Astrocyte of the spinal cord (primary cell): ENCODE results near the gene KLRD1.
"Not testable (repeated sequence)": the region's sequence is repeated elsewhere in the genome, so short reads cannot be mapped to it uniquely, and the experiment has no call there.

Experiments
- DNase-seq: peaks from one replicate; pipeline ENCODE4 v3.0.0; 2011; ENCODE audit warnings: low read depth, low spot score
- H3K4me3 ChIP-seq: 2 replicates; pipeline ENCODE4 v1.5.1; 2011; ENCODE audit warnings: low read depth, mild to moderate bottlenecking, low read length, moderate library complexity
- in situ Hi-C: cut with HindIII; loops from 2 replicates; pipeline ENCODE4 v1.10.0; 2017; ENCODE audit warnings: low sequenced_read_pairs
- TF ChIP-seq, protein P1 (sequence below): IDR thresholded peaks from 2 replicates; pipeline ENCODE4 v1.5.1; 2012; ENCODE audit warnings: low read depth, mild to moderate bottlenecking, low read length, inconsistent platforms

The KLRD1 gene

DNA sequence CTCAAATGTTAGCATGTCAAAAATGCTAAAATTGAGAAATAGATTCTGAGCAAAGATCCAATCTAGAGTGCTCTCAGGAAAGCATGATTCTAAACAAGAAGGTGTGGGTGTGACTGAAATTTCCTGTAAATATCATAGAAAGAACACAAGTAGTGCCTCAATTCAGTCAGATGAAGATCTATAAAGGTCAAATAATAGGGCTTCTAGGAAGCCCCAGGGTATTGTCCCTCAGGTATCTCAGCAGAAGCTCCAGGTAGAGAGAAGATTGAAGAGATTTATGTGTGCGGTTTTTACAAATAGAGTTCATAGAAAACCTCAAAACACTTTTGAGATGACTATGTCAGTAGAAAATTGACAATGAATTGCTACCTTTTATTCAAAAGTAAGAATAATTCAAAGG, 13.0 kb downstream of the KLRD1 start:
- DNase-seq: no peak
- H3K4me3 ChIP-seq: no peak overlapping the region
- TF ChIP-seq, protein P1, sequence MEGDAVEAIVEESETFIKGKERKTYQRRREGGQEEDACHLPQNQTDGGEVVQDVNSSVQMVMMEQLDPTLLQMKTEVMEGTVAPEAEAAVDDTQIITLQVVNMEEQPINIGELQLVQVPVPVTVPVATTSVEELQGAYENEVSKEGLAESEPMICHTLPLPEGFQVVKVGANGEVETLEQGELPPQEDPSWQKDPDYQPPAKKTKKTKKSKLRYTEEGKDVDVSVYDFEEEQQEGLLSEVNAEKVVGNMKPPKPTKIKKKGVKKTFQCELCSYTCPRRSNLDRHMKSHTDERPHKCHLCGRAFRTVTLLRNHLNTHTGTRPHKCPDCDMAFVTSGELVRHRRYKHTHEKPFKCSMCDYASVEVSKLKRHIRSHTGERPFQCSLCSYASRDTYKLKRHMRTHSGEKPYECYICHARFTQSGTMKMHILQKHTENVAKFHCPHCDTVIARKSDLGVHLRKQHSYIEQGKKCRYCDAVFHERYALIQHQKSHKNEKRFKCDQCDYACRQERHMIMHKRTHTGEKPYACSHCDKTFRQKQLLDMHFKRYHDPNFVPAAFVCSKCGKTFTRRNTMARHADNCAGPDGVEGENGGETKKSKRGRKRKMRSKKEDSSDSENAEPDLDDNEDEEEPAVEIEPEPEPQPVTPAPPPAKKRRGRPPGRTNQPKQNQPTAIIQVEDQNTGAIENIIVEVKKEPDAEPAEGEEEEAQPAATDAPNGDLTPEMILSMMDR: no peak
- in situ Hi-C loops: no loop called here

DNA sequence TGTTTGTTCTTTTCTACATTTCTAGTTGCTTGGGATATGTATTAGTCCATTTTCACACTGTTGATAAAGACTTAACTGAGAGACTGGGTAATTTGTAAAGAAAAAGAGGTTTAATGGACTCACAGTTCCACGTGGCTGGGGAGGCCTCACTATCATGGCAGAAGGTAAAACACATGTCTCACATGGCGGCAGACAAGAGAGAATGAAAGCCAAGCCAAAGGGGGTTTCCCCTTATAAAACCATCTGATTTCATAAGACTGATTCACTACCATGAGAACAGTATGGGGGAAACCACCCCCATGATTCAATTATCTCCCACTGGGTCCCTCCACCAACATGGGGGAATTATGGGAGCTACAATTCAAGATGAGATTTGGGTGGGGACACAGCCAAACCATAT, 21.0 kb downstream of the KLRD1 start:
- in situ Hi-C loops, H3K4me3 ChIP-seq, DNase-seq: not testable (repeated sequence)

DNA sequence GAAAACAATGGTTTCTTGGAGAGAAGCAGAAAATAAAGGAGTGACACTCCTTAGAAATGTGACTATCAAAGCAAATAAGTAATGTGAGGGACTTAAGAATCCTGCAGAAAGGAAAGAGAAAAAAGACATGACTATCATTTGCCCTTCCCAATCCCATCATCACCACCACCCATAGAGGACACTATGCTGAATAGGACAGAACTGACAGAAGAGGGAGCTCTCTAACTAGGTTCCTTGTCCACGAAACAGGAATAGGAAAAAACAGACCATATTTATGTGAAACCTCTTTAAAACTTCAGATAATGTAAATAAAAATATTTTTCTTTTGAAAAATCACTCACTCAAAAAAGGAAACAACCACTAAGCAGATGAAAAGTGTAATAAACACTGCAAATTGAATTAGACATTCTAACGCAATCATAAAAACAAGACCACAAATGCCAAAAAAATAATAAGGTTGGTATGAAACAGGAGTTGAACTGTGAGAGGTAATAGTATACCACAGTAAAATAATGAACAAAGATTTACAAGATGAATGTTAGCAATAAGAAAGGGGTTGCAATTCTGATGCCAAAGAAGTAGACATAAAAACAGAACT, 24.1 kb downstream of the KLRD1 start:
- TF ChIP-seq, protein P1: peak; percentile 83
- DNase-seq: peak; percentile 66
- in situ Hi-C loops: no loop called here
- no peak overlapping the region for H3K4me3 ChIP-seq

DNA sequence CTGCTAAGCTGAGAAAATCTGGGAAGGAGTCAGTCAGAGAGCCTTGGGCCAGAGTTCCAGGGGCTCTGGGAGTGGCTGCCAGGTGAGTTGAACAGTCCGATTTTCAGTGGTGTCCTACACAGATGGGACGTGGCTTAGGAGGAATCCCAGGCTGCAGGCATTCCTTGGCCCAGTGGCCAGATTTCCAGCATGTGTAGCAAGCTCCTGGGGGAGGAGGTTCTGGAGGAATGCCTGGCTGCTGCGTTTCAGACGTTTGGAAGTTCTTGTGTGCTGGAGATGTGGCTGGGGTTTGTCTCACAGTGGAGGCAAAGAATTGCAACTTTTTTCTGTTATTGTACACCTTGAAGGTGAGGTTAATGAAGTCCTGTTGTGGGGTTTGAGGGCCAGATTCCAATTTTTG, 28.5 kb downstream of the KLRD1 start:
- in situ Hi-C loops, DNase-seq, H3K4me3 ChIP-seq: not testable (repeated sequence)

DNA sequence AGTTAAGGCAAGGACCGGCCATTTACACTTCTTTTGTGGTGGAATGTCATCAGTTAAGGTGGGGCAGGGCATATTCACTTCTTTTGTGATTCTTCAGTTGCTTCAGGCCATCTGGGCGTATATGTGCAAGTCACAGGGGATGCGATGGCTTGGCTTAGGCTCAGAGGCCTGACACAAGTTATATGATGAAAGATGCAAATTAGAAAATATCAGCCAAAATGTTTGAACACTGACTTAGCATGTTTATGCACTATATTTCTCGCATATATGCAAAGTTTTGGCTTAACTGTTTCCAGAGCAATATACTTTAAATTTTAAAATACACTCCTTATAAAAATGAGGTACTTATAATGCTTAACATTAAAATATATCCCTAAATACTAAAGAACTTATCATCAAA, 30.8 kb downstream of the KLRD1 start:
- DNase-seq, H3K4me3 ChIP-seq, in situ Hi-C loops: not testable (repeated sequence)

DNA sequence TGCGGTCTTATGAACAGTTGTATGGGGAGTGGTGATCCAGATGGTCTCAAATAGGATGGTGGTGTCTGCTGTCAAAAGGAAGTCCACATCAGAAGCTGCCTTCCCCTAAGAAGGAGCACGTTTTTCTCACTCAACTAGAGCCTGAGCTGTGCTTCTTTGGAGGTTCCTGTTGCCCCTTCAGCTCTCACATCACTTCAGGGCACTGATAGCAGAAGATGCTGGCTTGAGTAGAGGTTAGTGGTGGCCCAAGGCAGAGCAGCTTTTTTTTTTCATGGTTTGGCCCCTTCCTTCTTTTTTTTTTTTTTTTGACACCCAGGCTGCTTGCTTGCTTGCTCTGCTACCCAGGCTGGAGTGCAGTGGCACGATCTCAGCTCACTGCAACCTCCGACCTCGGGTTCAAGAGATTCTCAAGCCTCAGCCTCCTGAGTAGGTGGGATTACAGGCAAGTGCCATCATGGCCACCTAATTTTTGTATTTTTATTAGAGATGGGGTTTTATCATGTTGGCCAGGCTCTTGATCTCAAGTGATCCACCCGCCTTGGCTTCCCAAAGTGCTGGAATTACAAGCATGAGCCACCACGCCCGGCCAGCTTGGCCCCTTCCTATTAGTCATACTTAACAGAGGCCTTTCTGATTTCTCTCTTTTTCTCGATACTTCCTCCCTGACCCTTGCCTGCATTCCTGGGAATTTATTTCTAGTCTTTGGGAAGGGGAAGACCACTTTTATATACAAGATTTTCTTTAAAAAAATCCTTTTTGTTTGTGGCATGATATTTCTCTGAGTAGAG, 31.6 kb downstream of the KLRD1 start:
- TF ChIP-seq, protein P1: no peak

DNA sequence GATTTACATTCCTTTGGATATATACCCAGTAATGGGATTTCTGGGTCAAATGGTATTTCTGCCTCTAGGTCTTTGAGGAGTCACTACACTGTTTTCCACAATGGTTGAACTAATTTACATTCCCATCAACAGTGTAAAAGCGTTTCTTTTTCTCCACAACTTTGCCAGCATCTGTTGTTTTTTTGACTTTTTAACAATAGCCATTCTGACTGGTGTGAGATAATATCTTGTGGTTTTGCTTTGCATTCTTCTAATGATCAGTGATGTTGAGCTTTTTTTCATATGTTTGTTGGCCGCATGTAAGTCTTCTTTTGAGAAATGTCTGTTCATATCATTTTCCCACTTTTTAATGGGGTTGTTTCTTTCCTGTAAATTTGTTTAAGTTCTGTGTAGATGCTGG, 33.3 kb downstream of the KLRD1 start:
- DNase-seq, in situ Hi-C loops: not testable (repeated sequence)

More for the DNA sequence above, 31.6 kb downstream of the KLRD1 start:
- no peak overlapping the region for H3K4me3 ChIP-seq
- peak; percentile 29 for DNase-seq
- in situ Hi-C loops: no loop called here

DNA sequence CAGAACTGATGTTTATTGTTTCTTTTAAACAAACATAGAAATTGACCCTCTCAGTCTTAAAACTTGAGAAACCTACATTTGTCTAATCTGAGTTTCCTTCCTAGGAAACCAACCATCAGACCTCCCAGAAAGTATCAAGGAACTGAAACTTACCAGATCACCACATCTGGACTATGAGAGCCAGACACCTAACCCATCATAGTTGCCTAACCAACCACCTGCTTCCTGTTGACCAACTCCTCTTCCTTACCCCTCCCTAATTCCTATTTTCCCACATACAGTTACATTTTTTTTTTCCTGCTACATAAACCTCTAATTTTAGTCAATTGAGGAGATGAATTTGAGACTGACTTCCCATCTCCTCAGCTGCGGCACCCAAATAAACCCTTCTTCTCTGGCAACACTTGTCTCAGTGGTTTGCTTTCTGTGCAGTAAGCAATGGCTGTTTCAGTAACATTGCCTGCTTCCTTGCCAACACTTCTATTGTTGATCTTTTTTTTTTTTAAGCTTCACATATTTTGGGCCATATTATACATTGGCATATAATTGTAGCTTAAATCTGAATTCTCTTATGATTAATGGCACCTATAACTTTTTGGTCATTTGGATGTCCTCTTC, 34.3 kb downstream of the KLRD1 start:
- in situ Hi-C loops: no loop called here
- no peak for DNase-seq
- TF ChIP-seq, protein P1: no peak
- H3K4me3 ChIP-seq: no peak overlapping the region

More for the DNA sequence above, 33.3 kb downstream of the KLRD1 start:
- not testable (repeated sequence) for H3K4me3 ChIP-seq

DNA sequence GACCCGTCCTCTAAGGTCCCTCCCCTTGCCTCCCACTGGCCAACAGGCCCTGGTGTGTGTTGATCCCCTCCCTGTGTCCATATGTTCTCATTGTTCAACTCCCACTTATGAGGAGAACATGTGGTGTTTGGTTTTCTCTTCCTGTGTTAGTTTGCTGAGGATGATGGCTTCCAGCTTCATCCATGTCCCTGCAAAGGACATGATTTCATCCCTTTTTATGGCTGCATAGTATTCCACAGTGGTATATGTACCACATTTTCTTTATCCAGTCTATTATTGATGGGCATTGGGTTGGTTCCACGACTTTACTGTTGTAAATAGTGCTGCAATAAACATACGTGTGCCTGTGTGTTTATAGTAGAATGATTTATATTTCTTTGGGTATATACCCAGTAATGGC, 43.8 kb downstream of the KLRD1 start:
- DNase-seq, in situ Hi-C loops, H3K4me3 ChIP-seq: not testable (repeated sequence)
